ENCODE measurements around the gene STAM2.
"Not testable (repeated sequence)": the region's sequence is repeated elsewhere in the genome, so short reads cannot be mapped to it uniquely, and the experiment has no call there.

Gene STAM2

GRCh38 chr2:152175012-152175367 is 573 bp downstream of the STAM2 start:
- peak overlapping the region; percentile 79 for H3K4me3 ChIP-seq (replicated peaks; ENCODE audit: insufficient read depth, low read length)

GRCh38 chr2:152174574-152174973 is 989 bp downstream of the STAM2 start:
- no peak for DNase-seq (ENCODE audit: low read depth in 1 of 2, low spot score in 1 of 2)
- peak overlapping the region; percentile 98 for H3K27ac ChIP-seq (replicated peaks)
- TF ChIP-seq POLR2AphosphoS5 (IDR thresholded peaks at IDR 0.05; ENCODE audit: low read depth) (no peak), GABPA (IDR thresholded peaks at IDR 0.05; ENCODE audit: low read depth) (no peak), REST (IDR thresholded peaks at IDR 0.05; ENCODE audit: insufficient replicate concordance, low read depth) (no peak), SPI1 (IDR thresholded peaks at IDR 0.05; ENCODE audit: borderline replicate concordance, low read depth) (no peak), CTCF (IDR thresholded peaks at IDR 0.05; ENCODE audit: insufficient read depth, low read length) (no peak)
- peak overlapping the region; percentile 79 for H3K4me3 ChIP-seq (replicated peaks; ENCODE audit: insufficient read depth, low read length)
- H3K27me3 ChIP-seq (ENCODE audit: insufficient read depth, poor library complexity, severe bottlenecking), result no peaks in the 10 kb centered on the region

More at GRCh38 chr2:152175012-152175367, 573 bp downstream of the STAM2 start:
- peak in 1 of 2 experiments; percentile 5 for DNase-seq (ENCODE audit: low read depth in 1 of 2, low spot score in 1 of 2)
- Histone ChIP-seq H3K27me3 (ENCODE audit: insufficient read depth, poor library complexity, severe bottlenecking) (no peaks in the 10 kb centered on the region), H3K27ac (replicated peaks) (peak overlapping the region; percentile 98)
- TF ChIP-seq GABPA (IDR thresholded peaks at IDR 0.05; ENCODE audit: low read depth), result no peak
- TF ChIP-seq SPI1 (IDR thresholded peaks at IDR 0.05; ENCODE audit: borderline replicate concordance, low read depth), result no peak
- no peak for TF ChIP-seq REST (IDR thresholded peaks at IDR 0.05; ENCODE audit: insufficient replicate concordance, low read depth)
- TF ChIP-seq CTCF (IDR thresholded peaks at IDR 0.05; ENCODE audit: insufficient read depth, low read length), result no peak
- TF ChIP-seq POLR2AphosphoS5 (IDR thresholded peaks at IDR 0.05; ENCODE audit: low read depth), result no peak

- H3K4me3 ChIP-seq (replicated peaks; ENCODE audit: insufficient read depth, low read length), result no peak overlapping the region
- H3K27ac ChIP-seq (replicated peaks), result no peak overlapping the region
- H3K27me3 ChIP-seq (ENCODE audit: insufficient read depth, poor library complexity, severe bottlenecking), result no peaks in the 10 kb centered on the region
- DNase-seq (ENCODE audit: low read depth in 1 of 2, low spot score in 1 of 2), result no peak
- TF ChIP-seq REST (IDR thresholded peaks at IDR 0.05; ENCODE audit: insufficient replicate concordance, low read depth) (no peak), SPI1 (IDR thresholded peaks at IDR 0.05; ENCODE audit: borderline replicate concordance, low read depth) (no peak), CTCF (IDR thresholded peaks at IDR 0.05; ENCODE audit: insufficient read depth, low read length) (no peak), GABPA (IDR thresholded peaks at IDR 0.05; ENCODE audit: low read depth) (no peak), POLR2AphosphoS5 (IDR thresholded peaks at IDR 0.05; ENCODE audit: low read depth) (no peak)
Measured at GRCh38 chr2:152173831-152174230, 1.7 kb downstream of the STAM2 start.

GRCh38 chr2:152172201-152172785 is 3.3 kb downstream of the STAM2 start:
- not testable (repeated sequence) for DNase-seq (ENCODE audit: low read depth in 1 of 2, low spot score in 1 of 2)

More at GRCh38 chr2:152172201-152172785, 3.3 kb downstream of the STAM2 start:
- H3K27ac ChIP-seq (replicated peaks); H3K4me3 ChIP-seq (replicated peaks; ENCODE audit: insufficient read depth, low read length); H3K27me3 ChIP-seq (ENCODE audit: insufficient read depth, poor library complexity, severe bottlenecking): not testable (repeated sequence)

Measured in HL-60 (cell line).